HT-29 (cell line): ENCODE measurements around the gene TSEN54. TPM values are rescaled to one million over a fixed set of nuclear protein-coding genes. Genes with fewer than 3 reads are reported as not detected.
"Not testable (repeated sequence)": the region's sequence is repeated elsewhere in the genome, so short reads cannot be mapped to it uniquely, and the experiment has no call there.

Experiments used
- DNase-seq: peaks from one replicate; pipeline ENCODE4 v3.0.0-alpha.2; 2015; ENCODE audit warnings: low spot score
- total RNA-seq: library from RNA; depleted of rRNA; stranded (reverse); fragments of >200 nt; shearing (Covaris generic); gene quantifications from 2 replicates; pipeline ENCODE4 v1.2.3, GENCODE V29; 2014

TSEN54 gene
- total RNA-seq, 1 experiment from 2014 or later, result 108 TPM

GRCh38 chr17:75518201-75518600 is 1.9 kb downstream of the TSEN54 start:
- no peak for DNase-seq

DNA sequence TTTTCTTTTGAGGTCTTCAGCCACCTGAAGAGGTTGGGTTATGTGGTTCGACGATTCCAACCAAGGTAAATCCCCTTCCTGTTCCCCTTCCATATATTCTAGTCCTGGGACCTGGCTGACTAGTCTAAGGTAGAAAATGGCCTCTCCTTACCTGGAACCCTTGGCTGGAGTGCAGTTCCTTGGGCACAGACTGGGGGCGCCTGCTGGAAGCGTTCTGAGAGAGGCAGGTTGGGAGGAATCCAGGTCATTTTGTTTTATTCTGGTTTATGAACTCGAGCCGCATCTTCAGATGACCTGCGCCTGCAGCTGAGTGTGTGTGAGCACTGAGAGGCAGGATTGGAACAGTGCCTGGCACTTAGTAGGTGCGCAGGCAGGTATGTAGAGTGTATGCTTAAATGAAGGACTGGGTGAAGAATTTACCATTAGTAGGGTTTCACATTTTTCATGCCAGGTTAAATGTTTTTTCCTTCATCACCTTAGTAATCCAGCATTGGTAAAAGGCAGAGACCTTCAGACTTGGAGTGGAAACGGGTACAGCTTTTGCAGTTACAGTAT is 2.7 kb downstream of the TSEN54 start:
- no peak for DNase-seq

DNA sequence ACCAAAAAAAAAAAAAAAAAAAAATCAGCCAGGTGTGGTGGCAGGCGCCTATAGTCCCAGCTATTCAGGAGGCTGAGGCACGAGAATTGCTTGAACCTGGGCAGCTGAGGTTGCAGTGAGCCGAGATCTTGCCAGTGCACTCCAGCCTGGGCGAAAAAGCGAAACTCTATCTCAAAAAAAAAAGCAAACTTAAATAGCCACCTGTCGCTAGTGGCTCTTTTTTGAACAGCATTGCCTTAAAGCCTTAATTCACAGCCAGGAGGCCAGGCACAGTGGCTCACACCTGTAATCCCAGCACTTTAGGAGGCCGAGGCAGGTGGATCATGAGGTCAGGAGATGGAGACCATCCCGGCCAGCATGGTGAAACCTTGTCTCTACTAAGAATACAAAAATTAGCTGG is 4.1 kb downstream of the TSEN54 start:
- DNase-seq, result not testable (repeated sequence)

DNA sequence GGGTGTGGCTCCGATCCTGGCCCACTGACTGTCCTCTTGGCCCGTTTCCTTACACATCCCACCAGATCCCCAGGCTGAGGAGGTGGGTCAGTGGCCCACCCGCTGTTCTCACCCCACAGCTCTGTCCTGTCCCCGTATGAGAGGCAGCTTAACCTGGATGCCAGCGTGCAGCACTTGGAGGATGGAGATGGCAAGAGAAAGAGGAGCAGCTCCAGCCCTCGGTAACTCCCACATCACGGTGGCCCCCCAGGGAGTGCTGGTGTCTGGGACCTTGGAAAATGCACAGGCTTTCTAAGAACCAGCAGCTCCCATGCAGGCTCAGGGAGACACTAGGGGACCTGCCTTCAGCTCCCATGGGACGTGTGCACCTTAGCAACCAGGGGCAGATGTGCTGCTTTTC is 5.0 kb downstream of the TSEN54 start:
- DNase-seq, result no peak

- DNase-seq, result no peak
Observed at GRCh38 chr17:75521951-75522727, 5.8 kb downstream of the TSEN54 start.

DNA sequence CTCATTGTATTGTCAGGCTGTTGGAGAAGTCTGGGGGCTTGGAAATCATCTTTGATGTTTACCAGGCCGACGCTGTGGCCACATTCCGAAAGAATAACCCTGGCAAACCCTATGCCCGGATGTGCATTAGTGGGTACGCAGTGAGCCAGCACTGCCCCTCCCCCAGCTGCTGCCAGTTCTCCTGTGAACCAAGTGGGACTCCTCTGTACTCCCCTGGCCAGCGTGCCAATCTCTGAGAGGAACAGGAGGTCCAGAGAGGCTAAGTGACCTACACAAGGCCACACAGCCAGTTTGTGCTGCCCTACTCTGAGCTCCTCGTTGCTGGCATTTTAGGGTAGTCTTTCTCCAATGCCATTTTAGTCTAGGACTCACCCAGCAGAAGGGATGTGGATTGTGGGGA is 7.3 kb downstream of the TSEN54 start:
- no peak for DNase-seq

GRCh38 chr17:75524269-75524969 is 8.1 kb downstream of the TSEN54 start:
- DNase-seq, result no peak

DNA sequence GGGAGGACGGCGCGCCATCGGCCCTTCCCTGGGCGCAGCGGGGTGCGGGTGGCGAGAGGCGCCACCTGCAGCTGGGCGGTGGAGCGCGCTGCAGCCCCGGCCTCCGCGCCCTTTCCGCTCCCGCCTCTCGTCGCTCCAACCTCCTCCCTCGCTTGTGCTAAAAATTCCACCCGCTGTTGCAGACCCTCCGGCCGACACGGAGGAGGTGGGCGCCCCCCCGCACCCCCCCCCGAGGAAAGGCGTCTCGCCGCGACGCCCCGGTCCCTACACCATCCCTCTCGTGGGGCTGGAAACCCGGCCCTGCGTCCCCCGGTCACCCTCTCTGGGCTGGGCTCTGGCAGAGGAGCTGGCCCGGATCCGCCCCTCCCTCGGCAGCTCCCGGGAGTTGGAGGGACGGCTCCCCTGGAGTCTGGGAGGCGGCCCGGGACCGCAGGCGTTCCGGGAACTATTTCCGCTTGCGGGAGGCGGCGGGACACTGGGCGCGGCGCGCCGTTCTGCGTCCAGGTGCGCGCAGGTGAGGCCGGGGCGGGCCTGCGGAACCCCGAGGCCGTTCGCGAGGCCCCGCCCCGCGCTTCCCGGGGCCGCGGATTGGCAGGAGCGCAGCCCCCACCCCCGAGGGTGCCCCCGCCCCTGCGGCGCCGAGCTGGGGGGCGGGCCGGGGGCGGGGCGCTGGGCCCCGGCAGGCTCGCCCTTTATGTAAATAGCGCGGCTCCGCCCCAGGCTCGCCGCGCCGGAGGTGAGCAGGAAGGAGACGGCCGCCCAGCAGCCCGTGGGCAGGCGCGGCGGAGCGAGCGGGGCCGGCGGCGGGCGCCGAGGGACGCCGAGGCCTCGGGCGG is 8.9 kb downstream of the TSEN54 start, which contains the start of gene LLGL2:
Gene LLGL2 (plus strand): TSS at position 728 of the 836 bp plus-strand sequence. CDS start 17,730 bp downstream, outside the sequence.
- DNase-seq, result peak; percentile 94

- peak; percentile 66 for DNase-seq
Observed at GRCh38 chr17:75525806-75526554, 9.7 kb downstream of the TSEN54 start.

- DNase-seq, result peak; percentile 52
Observed at GRCh38 chr17:75526555-75527270, 10.4 kb downstream of the TSEN54 start.

DNA sequence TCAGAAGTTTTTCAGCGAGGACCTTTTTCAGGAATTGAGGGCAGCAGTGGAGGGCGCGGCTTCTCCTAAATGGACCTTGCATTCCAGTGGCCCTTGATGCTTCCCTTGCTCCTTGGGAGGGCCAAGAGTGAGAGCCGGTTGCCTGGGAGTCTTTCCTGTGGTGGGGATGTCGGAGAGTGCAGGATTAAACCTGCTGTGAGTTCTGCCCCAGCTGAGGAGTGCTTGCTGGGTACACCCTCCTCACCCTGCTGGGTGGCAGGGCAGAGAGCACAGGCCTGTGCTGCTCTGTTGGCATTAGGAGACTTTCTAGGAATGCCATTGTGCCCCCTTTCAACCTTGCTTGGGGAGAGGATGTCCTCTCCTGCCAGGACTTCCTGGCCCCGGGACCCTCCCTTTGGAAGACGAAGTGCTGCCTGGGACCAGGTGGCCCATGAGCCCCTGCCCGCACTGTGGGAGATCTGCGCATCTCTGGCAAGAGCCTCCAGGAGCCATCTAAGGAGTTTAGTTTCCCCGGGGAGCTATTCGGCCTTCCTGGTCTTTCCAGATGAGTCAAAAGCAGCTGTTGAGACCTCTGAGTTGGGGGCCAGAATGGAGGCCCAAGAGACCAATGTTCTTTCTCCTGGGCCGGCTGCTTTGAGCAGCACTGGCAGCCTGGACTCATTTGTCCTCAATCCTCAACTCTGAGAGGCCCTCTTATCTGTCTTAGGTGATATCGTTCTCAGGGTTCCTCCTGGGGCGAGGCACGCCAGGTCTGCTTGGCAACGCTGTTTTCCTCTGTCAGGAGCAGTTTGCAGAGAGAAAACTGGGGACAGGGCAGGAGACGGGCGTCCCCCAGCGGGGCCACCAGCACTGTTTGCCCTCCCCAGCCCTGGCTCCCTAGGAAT is 14.8 kb downstream of the TSEN54 start:
- DNase-seq, result no peak

- no peak for DNase-seq
Observed at GRCh38 chr17:75531721-75532072, 15.4 kb downstream of the TSEN54 start.

- DNase-seq, result no peak
Observed at GRCh38 chr17:75535119-75535537, 18.8 kb downstream of the TSEN54 start.

DNA sequence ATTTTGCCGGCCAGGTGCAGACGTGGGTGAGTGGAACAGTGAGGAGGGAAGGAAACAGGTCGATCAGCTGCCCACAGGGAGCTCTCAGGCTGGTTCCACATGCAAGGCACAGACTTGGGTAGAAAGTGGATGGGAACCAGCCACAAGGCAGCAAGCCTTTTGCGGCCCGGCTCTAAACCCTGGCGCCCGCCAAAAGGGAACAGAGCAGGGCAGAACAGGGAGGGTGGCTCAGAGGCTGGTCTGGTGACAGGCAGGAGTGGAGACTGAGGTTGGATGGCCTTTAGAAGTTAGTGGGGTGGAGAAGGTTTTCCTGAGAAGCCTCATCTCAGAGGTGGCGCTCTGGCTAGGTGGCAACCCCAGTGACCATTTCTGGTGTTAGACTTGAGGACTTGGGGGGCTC is 19.5 kb downstream of the TSEN54 start:
- DNase-seq, result no peak

- no peak for DNase-seq
Observed at GRCh38 chr17:75536366-75536765, 20.0 kb downstream of the TSEN54 start.

DNA sequence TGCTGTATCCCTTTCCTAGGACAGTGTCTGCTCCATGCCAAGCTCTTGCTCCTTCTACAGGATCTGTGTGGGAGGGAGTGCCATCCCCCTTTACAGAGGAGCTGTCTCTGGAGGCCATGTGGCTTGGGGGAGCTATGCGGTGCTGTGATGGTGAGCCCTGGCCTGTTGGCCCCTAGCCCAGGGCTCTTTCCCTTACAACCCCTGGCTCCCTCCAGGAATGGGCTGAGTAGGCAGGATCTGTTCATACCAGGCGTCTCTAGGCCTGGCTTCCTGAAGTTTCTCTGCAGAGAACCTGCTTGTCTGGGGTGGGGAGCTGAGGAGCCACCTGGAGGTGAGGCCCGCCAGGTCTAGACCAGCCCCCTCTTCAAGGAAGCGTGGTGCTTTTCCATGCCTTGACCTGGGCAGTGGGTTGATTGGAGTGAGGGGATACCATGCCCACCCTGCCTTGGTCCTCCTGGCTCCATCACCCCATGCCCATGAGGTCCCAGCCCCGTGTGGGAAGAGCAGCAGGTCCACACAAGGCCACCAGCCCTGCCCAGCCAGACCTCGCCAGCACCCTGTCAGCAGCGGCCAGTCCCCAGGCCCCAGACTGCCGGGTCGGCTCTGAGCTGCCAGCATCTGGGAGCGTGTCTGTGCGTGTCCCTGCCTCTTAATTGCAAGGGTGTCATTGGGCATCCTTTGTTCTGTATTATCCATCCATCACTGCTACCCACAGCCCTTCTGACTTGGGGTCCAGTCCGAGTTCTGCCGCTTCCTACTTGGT is 23.8 kb downstream of the TSEN54 start:
- no peak for DNase-seq

GRCh38 chr17:75540923-75541503 is 24.7 kb downstream of the TSEN54 start:
- DNase-seq, result no peak

DNA sequence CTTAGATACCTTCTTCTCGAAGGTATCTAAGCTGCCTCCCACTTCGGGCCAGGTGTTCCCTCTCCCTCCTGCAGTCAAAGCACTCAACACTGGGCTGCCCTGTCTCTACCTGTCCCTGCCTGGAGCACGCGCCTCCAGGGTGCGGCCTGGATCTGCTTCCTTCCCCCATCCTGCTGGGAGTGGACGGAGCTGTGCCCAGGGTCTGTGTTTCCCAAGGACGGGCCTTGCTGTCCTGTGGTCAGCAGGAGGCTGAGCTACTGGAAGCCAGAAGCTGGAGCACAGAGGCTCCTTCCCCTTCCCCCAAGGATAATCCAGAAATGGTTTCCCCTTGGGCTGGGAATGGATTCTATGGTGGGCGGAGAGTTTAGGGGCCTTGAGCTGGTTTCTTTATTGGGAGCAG is 25.9 kb downstream of the TSEN54 start:
- no peak for DNase-seq
